Testis (tissue), 3 donors: Measurements from ENCODE around the gene MFAP3L. TPM values are rescaled to one million over a fixed set of nuclear protein-coding genes. Genes with fewer than 3 reads are reported as not detected.

Source experiments
- DNase-seq: peaks from one replicate; pipeline ENCODE4 v3.0.0-alpha.2; 2019
- H3K27ac ChIP-seq, 2 donors: fragments of 200-600 bp; sonication (generic); one replicate each; pipeline ENCODE4 v1.5.1; 2019
- H3K27me3 ChIP-seq: fragments of 200-600 bp; sonication (generic); one replicate; pipeline ENCODE4 v1.5.1; 2019
- H3K36me3 ChIP-seq: fragments of 200-600 bp; sonication (generic); one replicate; pipeline ENCODE4 v1.5.1; 2017; ENCODE audit warnings: low read depth; ENCODE audit errors: missing control alignments
- H3K4me1 ChIP-seq: fragments of 200-600 bp; sonication (generic); one replicate; pipeline ENCODE4 v1.5.1; 2019
- H3K4me3 ChIP-seq, 2 donors: fragments of 200-600 bp; sonication (generic); one replicate each; pipeline ENCODE4 v1.5.1; 2017 to 2019
- H3K9me3 ChIP-seq: fragments of 200-600 bp; sonication (generic); one replicate; pipeline ENCODE4 v1.5.1; 2017
- POLR2A ChIP-seq: fragments of 450-650 bp; IDR thresholded peaks from one replicate; pipeline ENCODE4 v1.6.1; 2017; ENCODE audit warnings: antibody characterized with exemption, mild to moderate bottlenecking, moderate library complexity
- WGBS, 2 donors: methylation state at CpG; one replicate each; pipeline ENCODE4 v1.1.5; 2018; 5-methylcytosine and 5-hydroxymethylcytosine counted together
- intact Hi-C: fragments of 100-400 bp; cut with DNase I; formaldehyde crosslinking; loops from one replicate; pipeline ENCODE4 v1.15.1; 2023; ENCODE audit warnings: low total_unique reads
- polyA plus RNA-seq: library from polyadenylated mRNA; stranded (reverse); fragments of 350-450 nt; fragmentation: Illumina TruSeq; extraction: RNeasy Lipid Tissue Mini Kit (QIAGEN cat#74804); gene quantifications from one replicate; pipeline ENCODE4 v1.2.3, GENCODE V29; 2014; ENCODE audit warnings: low read depth, low replicate concordance; ENCODE audit not compliant: insufficient read depth
- total RNA-seq, 2 donors: library from RNA; depleted of rRNA; stranded (reverse); fragments of >200 nt; gene quantifications; one replicate each; pipeline ENCODE4 v1.2.3, GENCODE V29; 2016
- TF ChIP-seq, protein P1 (sequence below), 3 experiments: fragments of 450-650 bp in 2 of 3; fragments of 200-600 bp in 1 of 3; sonication (generic) in 1 of 3; IDR thresholded peaks; one replicate each; pipeline ENCODE4 v1.5.1; 2016 to 2019; ENCODE audit warnings: antibody characterized with exemption in 3 of 3, mild to moderate bottlenecking in 2 of 3, moderate library complexity in 1 of 3

Gene MFAP3L
- total and polyA plus RNA-seq, 3 donors from 2014 or later: 41.4 to 113 (median 78.6) TPM

DNA sequence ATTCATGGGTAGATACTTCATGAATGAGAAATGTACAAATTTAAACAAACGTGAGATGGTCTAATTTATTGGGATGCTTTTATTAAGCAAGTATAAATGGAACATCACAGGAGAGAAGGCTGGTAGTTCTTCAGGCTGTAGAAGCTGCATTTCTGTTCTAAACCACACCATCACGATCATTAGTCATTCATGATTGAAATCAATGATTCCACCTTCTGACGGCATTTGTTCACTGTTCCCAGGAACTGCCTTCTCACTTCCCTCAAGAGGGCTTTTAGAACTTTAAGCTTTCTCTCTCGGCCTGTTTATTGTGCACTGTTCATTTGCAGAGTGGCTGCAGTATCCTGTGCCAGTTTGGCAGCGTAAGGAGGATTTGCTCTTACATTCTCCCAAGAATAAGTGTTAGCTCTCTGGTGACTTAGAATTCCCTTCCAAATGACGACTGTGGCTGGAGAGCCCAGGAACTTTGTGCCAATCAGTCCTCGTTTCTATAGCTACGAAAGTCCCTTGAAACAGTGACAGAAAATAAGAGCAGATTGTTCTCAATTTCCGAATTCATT is 54.7 kb downstream of the MFAP3L start:
- Histone ChIP-seq H3K4me1 (no peaks in the 10 kb centered on the region), H3K9me3 (no peaks in the 10 kb centered on the region), H3K4me3 (no peak overlapping the region), H3K27me3 (no peaks in the 10 kb centered on the region), H3K36me3 (no peaks in the 10 kb centered on the region), H3K27ac (no peak overlapping the region)
- WGBS, 2 donors: 66 to 71% methylated on average over 9 of the region's 9 CpGs
- no peak for DNase-seq
- TF ChIP-seq, protein P1, sequence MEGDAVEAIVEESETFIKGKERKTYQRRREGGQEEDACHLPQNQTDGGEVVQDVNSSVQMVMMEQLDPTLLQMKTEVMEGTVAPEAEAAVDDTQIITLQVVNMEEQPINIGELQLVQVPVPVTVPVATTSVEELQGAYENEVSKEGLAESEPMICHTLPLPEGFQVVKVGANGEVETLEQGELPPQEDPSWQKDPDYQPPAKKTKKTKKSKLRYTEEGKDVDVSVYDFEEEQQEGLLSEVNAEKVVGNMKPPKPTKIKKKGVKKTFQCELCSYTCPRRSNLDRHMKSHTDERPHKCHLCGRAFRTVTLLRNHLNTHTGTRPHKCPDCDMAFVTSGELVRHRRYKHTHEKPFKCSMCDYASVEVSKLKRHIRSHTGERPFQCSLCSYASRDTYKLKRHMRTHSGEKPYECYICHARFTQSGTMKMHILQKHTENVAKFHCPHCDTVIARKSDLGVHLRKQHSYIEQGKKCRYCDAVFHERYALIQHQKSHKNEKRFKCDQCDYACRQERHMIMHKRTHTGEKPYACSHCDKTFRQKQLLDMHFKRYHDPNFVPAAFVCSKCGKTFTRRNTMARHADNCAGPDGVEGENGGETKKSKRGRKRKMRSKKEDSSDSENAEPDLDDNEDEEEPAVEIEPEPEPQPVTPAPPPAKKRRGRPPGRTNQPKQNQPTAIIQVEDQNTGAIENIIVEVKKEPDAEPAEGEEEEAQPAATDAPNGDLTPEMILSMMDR (IDR thresholded peaks at IDR 0.05): no peak
- no peak for TF ChIP-seq POLR2A
- intact Hi-C loops: no loop called here

GRCh38 chr4:169968999-169969398 is 57.2 kb downstream of the MFAP3L start:
- H3K4me3 ChIP-seq: no peak overlapping the region
- no peak overlapping the region for H3K27ac ChIP-seq
- no peaks in the 10 kb centered on the region for H3K36me3 ChIP-seq
- intact Hi-C loops: no loop called here
- H3K4me1 ChIP-seq: no peaks in the 10 kb centered on the region
- no peak for TF ChIP-seq POLR2A
- TF ChIP-seq, protein P1 (IDR thresholded peaks at IDR 0.05): no peak
- 76 to 84% methylated on average over 2 of the region's 2 CpGs for WGBS, 2 donors
- DNase-seq: no peak
- no peaks in the 10 kb centered on the region for H3K27me3 ChIP-seq
- H3K9me3 ChIP-seq: no peaks in the 10 kb centered on the region

GRCh38 chr4:169963998-169964397 is 62.2 kb downstream of the MFAP3L start:
- no peaks in the 10 kb centered on the region for H3K27me3 ChIP-seq
- no peaks in the 10 kb centered on the region for H3K4me1 ChIP-seq
- intact Hi-C loops: no loop called here
- DNase-seq: no peak
- H3K36me3 ChIP-seq: no peaks in the 10 kb centered on the region
- no peaks in the 10 kb centered on the region for H3K9me3 ChIP-seq
- no peak overlapping the region for H3K4me3 ChIP-seq
- H3K27ac ChIP-seq: no peak overlapping the region
- TF ChIP-seq, protein P1 (IDR thresholded peaks at IDR 0.05): no peak
- no peak for TF ChIP-seq POLR2A
- WGBS, 2 donors: 67 to 76% methylated on average over 1 of the region's 1 CpG

DNA sequence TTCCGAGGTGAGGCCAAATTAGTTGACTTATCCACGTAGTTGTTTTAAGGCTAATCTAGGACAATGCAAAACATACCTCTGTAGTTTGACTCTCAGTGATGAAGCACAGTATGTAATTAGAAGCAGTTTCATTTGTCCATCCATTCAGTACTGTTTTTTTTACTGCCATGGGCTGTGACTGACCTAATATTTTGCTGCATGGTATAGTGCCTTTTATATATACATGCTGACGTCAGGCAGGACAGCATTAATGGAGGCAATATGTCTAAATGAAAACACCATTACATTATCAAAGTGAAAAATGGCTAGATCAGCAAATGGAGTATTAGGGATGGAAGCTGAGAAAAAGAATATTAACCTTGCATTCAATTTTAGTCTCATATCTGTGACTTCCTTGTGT is 66.9 kb downstream of the MFAP3L start:
- Histone ChIP-seq H3K36me3 (no peaks in the 10 kb centered on the region), H3K4me1 (no peaks in the 10 kb centered on the region), H3K27me3 (no peaks in the 10 kb centered on the region), H3K4me3 (no peak overlapping the region), H3K27ac (no peak overlapping the region), H3K9me3 (no peaks in the 10 kb centered on the region)
- WGBS, 2 donors: 62 to 80% methylated on average over 3 of the region's 3 CpGs
- intact Hi-C loops: no loop called here
- TF ChIP-seq, protein P1 (IDR thresholded peaks at IDR 0.05): no peak
- TF ChIP-seq POLR2A: no peak
- DNase-seq: no peak

GRCh38 chr4:169958629-169959028 is 67.6 kb downstream of the MFAP3L start:
- no peak overlapping the region for H3K4me3 ChIP-seq
- intact Hi-C loops: no loop called here
- H3K4me1 ChIP-seq: no peaks in the 10 kb centered on the region
- no peak for DNase-seq
- no peak for TF ChIP-seq POLR2A
- TF ChIP-seq, protein P1 (IDR thresholded peaks at IDR 0.05): no peak
- WGBS, 2 donors: 84 to 88% methylated on average over 7 of the region's 7 CpGs
- H3K27ac ChIP-seq: no peak overlapping the region
- H3K27me3 ChIP-seq: no peaks in the 10 kb centered on the region
- no peaks in the 10 kb centered on the region for H3K36me3 ChIP-seq
- H3K9me3 ChIP-seq: no peaks in the 10 kb centered on the region
